ENCODE data around the gene MYOM1. TPM values are rescaled to one million over a fixed set of nuclear protein-coding genes. Genes with fewer than 3 reads are reported as not detected.
"Not testable (repeated sequence)": the region's sequence is repeated elsewhere in the genome, so short reads cannot be mapped to it uniquely, and the experiment has no call there.

MYOM1 gene
- total RNA-seq, 4 donors from 2014 or later, result 1.3 to 29.7 (median 3.1) TPM

- no peaks in the 10 kb centered on the region for H3K9me3 ChIP-seq
- H3K4me1 ChIP-seq, result peaks cover 0 to 3% (median under 1%) of the 10 kb centered on the region in 4 donors
- no peak overlapping the region for H3K4me3 ChIP-seq
- no peaks in the 10 kb centered on the region for H3K36me3 ChIP-seq
- DNase-seq, result no peak
- no peaks in the 10 kb centered on the region for H3K27me3 ChIP-seq
- no peak overlapping the region for H3K27ac ChIP-seq
- TF ChIP-seq POLR2A (IDR thresholded peaks at IDR 0.05), result no peak
- TF ChIP-seq CTCF (IDR thresholded peaks at IDR 0.05), result no peak
Observed at GRCh38 chr18:3067722-3068121, 152.0 kb downstream of the MYOM1 start.

GRCh38 chr18:3067165-3067661, 152.6 kb downstream of the MYOM1 start:
- no peak for DNase-seq
- H3K4me3 ChIP-seq, result no peak overlapping the region

GRCh38 chr18:3066341-3067110, 153.2 kb downstream of the MYOM1 start:
- Histone ChIP-seq H3K27me3 (no peaks in the 10 kb centered on the region), H3K36me3 (no peaks in the 10 kb centered on the region), H3K27ac (no peak overlapping the region), H3K9me3 (no peaks in the 10 kb centered on the region), H3K4me1 (peaks cover 0 to 5% (median 1%) of the 10 kb centered on the region in 4 donors), H3K4me3 (no peak overlapping the region)
- DNase-seq, result no peak
- TF ChIP-seq CTCF (IDR thresholded peaks at IDR 0.05), result no peak
- TF ChIP-seq POLR2A (IDR thresholded peaks at IDR 0.05), result no peak

More at GRCh38 chr18:3067165-3067661, 152.6 kb downstream of the MYOM1 start:
- no peak for TF ChIP-seq POLR2A (IDR thresholded peaks at IDR 0.05)
- TF ChIP-seq CTCF (IDR thresholded peaks at IDR 0.05), result no peak
- peaks cover 0 to 5% (median 1%) of the 10 kb centered on the region in 4 donors for H3K4me1 ChIP-seq
- H3K27me3 ChIP-seq, result no peaks in the 10 kb centered on the region
- no peaks in the 10 kb centered on the region for H3K9me3 ChIP-seq
- no peaks in the 10 kb centered on the region for H3K36me3 ChIP-seq
- no peak overlapping the region for H3K27ac ChIP-seq

- not testable (repeated sequence) for DNase-seq, H3K27me3 ChIP-seq, H3K9me3 ChIP-seq, H3K27ac ChIP-seq, H3K4me1 ChIP-seq, H3K36me3 ChIP-seq, H3K4me3 ChIP-seq
Observed at GRCh38 chr18:3063766-3064165, 156.0 kb downstream of the MYOM1 start.

- H3K36me3 ChIP-seq, result no peaks in the 10 kb centered on the region
- peaks cover 0 to 14% (median 4%) of the 10 kb centered on the region in 4 donors for H3K4me1 ChIP-seq
- H3K27ac ChIP-seq, result peak overlapping the region in 3 of 4 donors; percentile 76 to 80 (median 78)
- TF ChIP-seq POLR2A (IDR thresholded peaks at IDR 0.05) (no peak), CTCF (IDR thresholded peaks at IDR 0.05) (peak; percentile 69 to 78 (median 70))
- no peaks in the 10 kb centered on the region for H3K27me3 ChIP-seq
- no peak overlapping the region for H3K4me3 ChIP-seq
- peak; percentile 77 to 91 (median 85) for DNase-seq
- H3K9me3 ChIP-seq, result no peaks in the 10 kb centered on the region
Observed at GRCh38 chr18:3062798-3063680, 156.7 kb downstream of the MYOM1 start.

All from Peyer's patch (tissue), 4 donors.